ENCODE data around the gene GALNT4. TPM values are rescaled to one million over a fixed set of nuclear protein-coding genes. Genes with fewer than 3 reads are reported as not detected.

Gene GALNT4
- total RNA-seq, 1 donor from 2014 or later = 3.3 TPM

GRCh38 chr12:89497005-89497404 lies 27.6 kb downstream of the GALNT4 start:
- DNase-seq (ENCODE audit: low spot score in 2 of 2) (no peak), FAIRE-seq (no peak)

- DNase-seq (ENCODE audit: low spot score in 2 of 2) = no peak
- FAIRE-seq = no peak
These were observed 30.0 kb downstream of the GALNT4 start for GRCh38 chr12:89494411-89495231.

GRCh38 chr12:89493670-89494302 lies 30.8 kb downstream of the GALNT4 start:
- DNase-seq (ENCODE audit: low spot score in 2 of 2) = no peak
- FAIRE-seq = no peak

- no peak for FAIRE-seq
- DNase-seq (ENCODE audit: low spot score in 2 of 2) = no peak
These were observed 31.7 kb downstream of the GALNT4 start for GRCh38 chr12:89492883-89493282.

GRCh38 chr12:89490922-89491321 lies 33.7 kb downstream of the GALNT4 start:
- FAIRE-seq = no peak
- DNase-seq (ENCODE audit: low spot score in 2 of 2) = no peak

- no peak for DNase-seq (ENCODE audit: low spot score in 2 of 2)
- no peak for FAIRE-seq
These were observed 38.3 kb downstream of the GALNT4 start for GRCh38 chr12:89486264-89486663.

- FAIRE-seq (no peak), DNase-seq (ENCODE audit: low spot score in 2 of 2) (no peak)
These were observed 40.1 kb downstream of the GALNT4 start for GRCh38 chr12:89484470-89484869.

GRCh38 chr12:89481213-89481914 lies 43.2 kb downstream of the GALNT4 start:
- DNase-seq (ENCODE audit: low spot score in 2 of 2) (no peak), FAIRE-seq (no peak)

- DNase-seq (ENCODE audit: low spot score in 2 of 2) (no peak), FAIRE-seq (no peak)
These were observed 44.6 kb downstream of the GALNT4 start for GRCh38 chr12:89479982-89480381.

- FAIRE-seq = no peak
- no peak for DNase-seq (ENCODE audit: low spot score in 2 of 2)
These were observed 46.8 kb downstream of the GALNT4 start for GRCh38 chr12:89477633-89478279.

- FAIRE-seq (no peak), DNase-seq (ENCODE audit: low spot score in 2 of 2) (no peak)
These were observed 47.5 kb downstream of the GALNT4 start for GRCh38 chr12:89476904-89477595.

GRCh38 chr12:89476232-89476631 lies 48.4 kb downstream of the GALNT4 start:
- no peak for FAIRE-seq
- DNase-seq (ENCODE audit: low spot score in 2 of 2) = no peak

GRCh38 chr12:89475203-89475990 lies 49.2 kb downstream of the GALNT4 start:
- FAIRE-seq (no peak), DNase-seq (ENCODE audit: low spot score in 2 of 2) (no peak)

GRCh38 chr12:89474615-89475014 lies 50.0 kb downstream of the GALNT4 start:
- FAIRE-seq (no peak), DNase-seq (ENCODE audit: low spot score in 2 of 2) (no peak)

Small RNAs within 50 kb of the gene (small RNA-seq; reads per million reads assigned to genes)
- gene AC025034.2 (not detected), gene POC1B-GALNT4 (not detected)

Other genes starting within 250 kb of the GALNT4 start
- 38.3 TPM for gene DUSP6, start 172.3 kb downstream of the GALNT4 start, total RNA-seq
- gene POC1B, start 1.3 kb upstream of the GALNT4 start, total RNA-seq = 93.8 TPM
- 248 TPM for gene ATP2B1, start 184.0 kb upstream of the GALNT4 start, total RNA-seq